ENCODE results near the gene CCS.

The CCS gene

DNA sequence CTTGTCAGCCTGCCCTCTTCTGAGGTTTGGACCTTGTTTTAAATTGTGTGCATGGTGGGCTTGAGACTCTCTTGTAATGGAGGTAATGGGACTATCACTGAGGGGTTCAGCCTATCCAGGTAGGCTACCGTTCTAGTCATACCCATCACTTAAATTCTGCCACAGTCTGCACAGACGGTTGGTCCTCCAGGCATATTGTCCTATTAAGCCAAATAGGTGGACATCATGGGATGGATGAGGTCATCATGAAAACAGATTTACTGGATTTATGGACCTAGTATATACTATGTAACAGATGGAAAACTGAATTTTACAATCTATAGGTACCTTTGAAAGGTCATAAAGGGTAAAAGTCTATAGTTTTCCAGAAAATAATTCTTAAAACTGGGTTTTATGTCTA, 36.4 kb downstream of the CCS start:
- no peak overlapping the region for H3K4me2 ChIP-seq (ENCODE audit: low read length)
- H3K79me2 ChIP-seq (ENCODE audit: control insufficient read depth, low read length): peaks cover 100% of the 10 kb centered on the region
- TF ChIP-seq, protein P1, sequence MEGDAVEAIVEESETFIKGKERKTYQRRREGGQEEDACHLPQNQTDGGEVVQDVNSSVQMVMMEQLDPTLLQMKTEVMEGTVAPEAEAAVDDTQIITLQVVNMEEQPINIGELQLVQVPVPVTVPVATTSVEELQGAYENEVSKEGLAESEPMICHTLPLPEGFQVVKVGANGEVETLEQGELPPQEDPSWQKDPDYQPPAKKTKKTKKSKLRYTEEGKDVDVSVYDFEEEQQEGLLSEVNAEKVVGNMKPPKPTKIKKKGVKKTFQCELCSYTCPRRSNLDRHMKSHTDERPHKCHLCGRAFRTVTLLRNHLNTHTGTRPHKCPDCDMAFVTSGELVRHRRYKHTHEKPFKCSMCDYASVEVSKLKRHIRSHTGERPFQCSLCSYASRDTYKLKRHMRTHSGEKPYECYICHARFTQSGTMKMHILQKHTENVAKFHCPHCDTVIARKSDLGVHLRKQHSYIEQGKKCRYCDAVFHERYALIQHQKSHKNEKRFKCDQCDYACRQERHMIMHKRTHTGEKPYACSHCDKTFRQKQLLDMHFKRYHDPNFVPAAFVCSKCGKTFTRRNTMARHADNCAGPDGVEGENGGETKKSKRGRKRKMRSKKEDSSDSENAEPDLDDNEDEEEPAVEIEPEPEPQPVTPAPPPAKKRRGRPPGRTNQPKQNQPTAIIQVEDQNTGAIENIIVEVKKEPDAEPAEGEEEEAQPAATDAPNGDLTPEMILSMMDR (IDR thresholded peaks at IDR 0.05; ENCODE audit: low read depth, low read length, poor library complexity, severe bottlenecking): no peak
- no peak for TF ChIP-seq EZH2phosphoT487 (IDR thresholded peaks at IDR 0.05; ENCODE audit: borderline replicate concordance, low read length)
- H3K36me3 ChIP-seq (ENCODE audit: control insufficient read depth, low read length): peaks cover 95% of the 10 kb centered on the region
- no peak overlapping the region for H3K4me3 ChIP-seq (ENCODE audit: low read length)
- no peaks in the 10 kb centered on the region for H3K4me1 ChIP-seq (ENCODE audit: control insufficient read depth, low read length)
- H3K27me3 ChIP-seq (ENCODE audit: control insufficient read depth, low read length): no peaks in the 10 kb centered on the region
- H3F3A ChIP-seq (ENCODE audit: control insufficient read depth, insufficient read depth): peaks cover 45% of the 10 kb centered on the region
- no peak overlapping the region for H3K27ac ChIP-seq (ENCODE audit: low read depth, low read length)
- H4K20me1 ChIP-seq (ENCODE audit: control insufficient read depth, insufficient read depth, low read depth, low read length): peaks cover 34% of the 10 kb centered on the region
- no peaks in the 10 kb centered on the region for H3K9me3 ChIP-seq (ENCODE audit: control insufficient read depth, insufficient read depth, low read length)
- no peaks in the 10 kb centered on the region for H3K9me2 ChIP-seq (replicated peaks; ENCODE audit: control insufficient read depth, low read length)

DNA sequence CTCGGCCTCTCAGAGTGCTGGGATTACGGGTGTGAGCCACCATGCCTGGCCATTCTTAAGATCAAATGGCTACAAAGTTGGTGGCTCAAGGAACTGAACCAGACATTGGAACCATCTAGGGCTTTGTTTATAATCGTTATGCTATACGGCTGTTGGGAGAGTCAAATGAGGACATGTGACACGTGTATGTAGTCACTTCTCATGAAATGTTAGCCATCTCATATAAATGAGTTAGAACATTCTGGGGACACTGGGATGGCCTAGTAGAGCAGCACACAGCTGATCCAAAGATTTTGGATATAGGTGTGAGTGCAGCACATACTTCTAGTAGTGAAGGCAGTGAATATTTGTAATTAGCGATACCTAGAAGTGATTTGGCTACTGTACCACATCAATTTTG, 38.9 kb downstream of the CCS start:
- Histone ChIP-seq H3K27ac (ENCODE audit: low read depth, low read length) (no peak overlapping the region), H3F3A (ENCODE audit: control insufficient read depth, insufficient read depth) (peaks cover 66% of the 10 kb centered on the region), H3K36me3 (ENCODE audit: control insufficient read depth, low read length) (peaks cover 81% of the 10 kb centered on the region), H3K9me3 (ENCODE audit: control insufficient read depth, insufficient read depth, low read length) (no peaks in the 10 kb centered on the region), H3K4me1 (ENCODE audit: control insufficient read depth, low read length) (peaks cover 5% of the 10 kb centered on the region; the same call in 1 of the 2 replicates), H3K27me3 (ENCODE audit: control insufficient read depth, low read length) (no peaks in the 10 kb centered on the region), H3K4me2 (ENCODE audit: low read length) (no peak overlapping the region), H3K4me3 (ENCODE audit: low read length) (no peak overlapping the region), H4K20me1 (ENCODE audit: control insufficient read depth, insufficient read depth, low read depth, low read length) (peaks cover 12% of the 10 kb centered on the region), H3K9me2 (replicated peaks; ENCODE audit: control insufficient read depth, low read length) (no peaks in the 10 kb centered on the region), H3K79me2 (ENCODE audit: control insufficient read depth, low read length) (peaks cover 100% of the 10 kb centered on the region)
- TF ChIP-seq, protein P1 (IDR thresholded peaks at IDR 0.05; ENCODE audit: low read depth, low read length, poor library complexity, severe bottlenecking): no peak
- no peak for TF ChIP-seq EZH2phosphoT487 (IDR thresholded peaks at IDR 0.05; ENCODE audit: borderline replicate concordance, low read length)

DNA sequence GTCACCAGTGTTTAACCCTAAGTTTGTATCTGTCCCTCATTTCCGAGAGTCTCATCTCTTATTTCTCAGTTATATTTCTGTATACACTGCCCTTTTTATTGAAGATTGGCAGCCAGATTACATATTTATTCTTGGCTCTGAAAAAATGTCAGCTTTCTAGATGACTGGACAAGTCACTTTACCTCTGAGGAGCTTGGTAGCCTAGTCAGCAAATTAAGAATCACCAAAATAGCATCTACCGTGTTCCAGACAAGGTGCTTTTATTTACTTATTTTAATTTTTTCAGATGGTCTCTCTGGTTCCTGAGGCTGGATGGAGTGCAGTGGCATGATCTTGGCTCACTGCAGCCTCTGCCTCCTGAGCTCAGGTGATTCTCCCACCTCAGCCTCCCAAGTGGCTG, 40.0 kb downstream of the CCS start:
- H3K4me2 ChIP-seq (ENCODE audit: low read length): no peak overlapping the region
- H3K9me3 ChIP-seq (ENCODE audit: control insufficient read depth, insufficient read depth, low read length): no peaks in the 10 kb centered on the region
- peaks cover 80% of the 10 kb centered on the region for H3K36me3 ChIP-seq (ENCODE audit: control insufficient read depth, low read length)
- peaks cover 5% of the 10 kb centered on the region; the same call in 1 of the 2 replicates for H4K20me1 ChIP-seq (ENCODE audit: control insufficient read depth, insufficient read depth, low read depth, low read length)
- H3K79me2 ChIP-seq (ENCODE audit: control insufficient read depth, low read length): peaks cover 100% of the 10 kb centered on the region
- no peaks in the 10 kb centered on the region for H3K27me3 ChIP-seq (ENCODE audit: control insufficient read depth, low read length)
- peaks cover 14% of the 10 kb centered on the region for H3K4me1 ChIP-seq (ENCODE audit: control insufficient read depth, low read length)
- H3F3A ChIP-seq (ENCODE audit: control insufficient read depth, insufficient read depth): peaks cover 76% of the 10 kb centered on the region
- H3K4me3 ChIP-seq (ENCODE audit: low read length): no peak overlapping the region
- no peak overlapping the region for H3K27ac ChIP-seq (ENCODE audit: low read depth, low read length)
- TF ChIP-seq EZH2phosphoT487 (IDR thresholded peaks at IDR 0.05; ENCODE audit: borderline replicate concordance, low read length): no peak
- TF ChIP-seq, protein P1 (IDR thresholded peaks at IDR 0.05; ENCODE audit: low read depth, low read length, poor library complexity, severe bottlenecking): no peak
- H3K9me2 ChIP-seq (replicated peaks; ENCODE audit: control insufficient read depth, low read length): no peaks in the 10 kb centered on the region
